ENCODE data around the gene HMCES.

DNA sequence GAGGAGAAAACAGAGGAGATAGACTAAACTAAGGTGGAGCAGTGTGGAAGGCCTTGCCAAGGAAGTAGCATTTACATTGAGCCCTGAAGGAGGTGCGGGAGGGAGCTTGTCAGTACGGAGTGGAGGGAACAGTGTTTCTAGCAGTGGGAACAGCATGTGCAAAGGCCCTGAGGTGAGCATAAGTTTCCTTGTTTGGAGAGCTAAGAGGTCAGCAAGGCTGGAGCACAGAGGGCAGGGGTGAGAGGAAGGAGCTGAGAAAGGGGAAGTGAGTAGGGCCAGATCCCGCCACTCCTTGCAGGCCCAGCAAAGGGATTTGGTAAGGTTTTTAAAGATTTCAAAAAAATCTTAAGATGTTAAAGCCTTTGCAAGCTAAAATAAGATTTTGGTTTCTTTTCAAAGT lies 70.1 kb downstream of the HMCES start:
- TF ChIP-seq PPARA (CRISPR knock-in tag; IDR thresholded peaks at IDR 0.05; ENCODE audit: borderline replicate concordance) (no peak), ZNF70 (CRISPR knock-in tag; IDR thresholded peaks at IDR 0.05) (no peak), ZC3H10 (CRISPR knock-in tag; IDR thresholded peaks at IDR 0.05) (no peak), RARB (CRISPR knock-in tag; IDR thresholded peaks at IDR 0.05) (no peak), ZFP3 (CRISPR knock-in tag; IDR thresholded peaks at IDR 0.05) (no peak), CSDC2 (CRISPR knock-in tag; IDR thresholded peaks at IDR 0.05) (no peak)
- TF ChIP-seq, protein P1, sequence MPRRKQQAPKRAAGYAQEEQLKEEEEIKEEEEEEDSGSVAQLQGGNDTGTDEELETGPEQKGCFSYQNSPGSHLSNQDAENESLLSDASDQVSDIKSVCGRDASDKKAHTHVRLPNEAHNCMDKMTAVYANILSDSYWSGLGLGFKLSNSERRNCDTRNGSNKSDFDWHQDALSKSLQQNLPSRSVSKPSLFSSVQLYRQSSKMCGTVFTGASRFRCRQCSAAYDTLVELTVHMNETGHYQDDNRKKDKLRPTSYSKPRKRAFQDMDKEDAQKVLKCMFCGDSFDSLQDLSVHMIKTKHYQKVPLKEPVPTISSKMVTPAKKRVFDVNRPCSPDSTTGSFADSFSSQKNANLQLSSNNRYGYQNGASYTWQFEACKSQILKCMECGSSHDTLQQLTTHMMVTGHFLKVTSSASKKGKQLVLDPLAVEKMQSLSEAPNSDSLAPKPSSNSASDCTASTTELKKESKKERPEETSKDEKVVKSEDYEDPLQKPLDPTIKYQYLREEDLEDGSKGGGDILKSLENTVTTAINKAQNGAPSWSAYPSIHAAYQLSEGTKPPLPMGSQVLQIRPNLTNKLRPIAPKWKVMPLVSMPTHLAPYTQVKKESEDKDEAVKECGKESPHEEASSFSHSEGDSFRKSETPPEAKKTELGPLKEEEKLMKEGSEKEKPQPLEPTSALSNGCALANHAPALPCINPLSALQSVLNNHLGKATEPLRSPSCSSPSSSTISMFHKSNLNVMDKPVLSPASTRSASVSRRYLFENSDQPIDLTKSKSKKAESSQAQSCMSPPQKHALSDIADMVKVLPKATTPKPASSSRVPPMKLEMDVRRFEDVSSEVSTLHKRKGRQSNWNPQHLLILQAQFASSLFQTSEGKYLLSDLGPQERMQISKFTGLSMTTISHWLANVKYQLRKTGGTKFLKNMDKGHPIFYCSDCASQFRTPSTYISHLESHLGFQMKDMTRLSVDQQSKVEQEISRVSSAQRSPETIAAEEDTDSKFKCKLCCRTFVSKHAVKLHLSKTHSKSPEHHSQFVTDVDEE (CRISPR knock-in tag; IDR thresholded peaks at IDR 0.05): no peak

Data from SK-N-SH treated with all-trans-retinoic acid at 6 μM for 48 hours (cell line).